22Rv1 (cell line): ENCODE results near the gene ERAS.

Experiments
- H3K27ac ChIP-seq: fragments of 450-650 bp; 2 replicates; pipeline ENCODE4 v1.5.1; 2017
- CTCF ChIP-seq: fragments of 450-650 bp; IDR thresholded peaks from 2 replicates; pipeline ENCODE4 v1.5.1; 2017; ENCODE audit warnings: mild to moderate bottlenecking
- ZFX ChIP-seq: fragments of 450-650 bp; IDR thresholded peaks from 2 replicates; pipeline ENCODE4 v1.6.1; 2017; ENCODE audit warnings: antibody characterized with exemption, borderline replicate concordance

ERAS gene

GRCh38 chrX:48826876-48827653, 752 bp downstream of the ERAS start:
- no peak for TF ChIP-seq CTCF
- no peak overlapping the region for H3K27ac ChIP-seq

DNA sequence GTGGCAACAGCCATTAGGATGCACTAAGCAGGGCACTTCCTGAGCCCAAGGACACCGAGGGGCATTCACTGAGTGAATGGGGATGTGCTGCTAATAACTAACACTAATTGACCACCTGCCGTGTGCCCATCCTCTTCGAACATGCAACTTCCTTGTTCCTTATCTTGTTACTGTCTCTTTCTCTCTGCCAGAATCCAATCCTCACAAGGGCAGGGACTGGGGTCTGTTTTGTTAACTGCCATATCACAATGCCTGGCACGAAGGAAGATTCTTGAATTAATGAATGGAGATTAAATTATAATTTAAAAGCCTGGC, 1.3 kb downstream of the ERAS start:
- H3K27ac ChIP-seq = no peak overlapping the region
- no peak for TF ChIP-seq ZFX
- TF ChIP-seq CTCF = no peak

GRCh38 chrX:48829016-48829735, 2.9 kb downstream of the ERAS start:
- no peak for TF ChIP-seq CTCF

GRCh38 chrX:48831136-48831908, 5.0 kb downstream of the ERAS start:
- H3K27ac ChIP-seq = no peak overlapping the region
- no peak for TF ChIP-seq CTCF
- TF ChIP-seq ZFX = no peak

More at GRCh38 chrX:48829016-48829735, 2.9 kb downstream of the ERAS start:
- H3K27ac ChIP-seq = no peak overlapping the region

DNA sequence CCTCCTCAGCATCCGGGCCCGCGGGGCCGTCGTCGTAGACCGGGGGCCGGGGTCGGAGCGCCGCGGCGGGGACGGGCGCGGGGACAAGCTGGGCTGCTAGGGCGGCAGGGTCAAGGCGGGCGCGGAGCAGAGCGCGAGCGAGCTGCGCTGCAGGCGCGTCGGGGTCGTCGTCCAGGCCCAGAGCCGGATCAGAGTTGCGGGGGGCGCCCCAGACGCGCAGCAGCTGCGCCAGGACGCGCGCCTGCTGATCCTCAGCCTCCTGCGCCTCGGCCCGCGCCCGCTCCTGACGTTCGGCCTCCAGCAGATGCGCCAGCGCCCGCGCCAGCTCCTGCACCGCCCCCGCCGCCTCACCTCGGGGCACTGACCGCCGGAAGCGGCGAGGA, 5.6 kb downstream of the ERAS start:
- H3K27ac ChIP-seq = no peak overlapping the region
- TF ChIP-seq CTCF (no peak), ZFX (no peak)

GRCh38 chrX:48833542-48834138, 7.3 kb downstream of the ERAS start:
- H3K27ac ChIP-seq = no peak overlapping the region
- TF ChIP-seq ZFX = no peak
- TF ChIP-seq CTCF = no peak
